H1 (cell line): ENCODE results near the gene TIFAB. TPM values are rescaled to one million over a fixed set of nuclear protein-coding genes. Genes with fewer than 3 reads are reported as not detected.

Source experiments
- KDM5A ChIP-seq: fragments of 200-600 bp; IDR thresholded peaks from 2 replicates; pipeline ENCODE4 v1.7.1; 2012; ENCODE audit warnings: mild to moderate bottlenecking, low read length, inconsistent platforms, mixed read lengths
- SIN3A ChIP-seq, 2 experiments: IDR thresholded peaks in 1 of 2; conservative IDR thresholded peaks in 1 of 2; 2 replicates each; pipeline ENCODE4 v1.6.1; 2011 to 2012; ENCODE audit warnings: low read length in 2 of 2, improper control_type of control experiment in 1 of 2, low read depth in 1 of 2, mild to moderate bottlenecking in 1 of 2
- polyA plus RNA-seq, 7 experiments: library from polyadenylated mRNA; depleted of rRNA in 3 of 7; stranded (reverse) in 5 of 7; unstranded in 2 of 7; fragments of >200 nt in 5 of 7; fragments of 200-250 nt in 2 of 7; gene quantifications; 1 replicate in 5 of 7; 2 replicates in 1 of 7; 4 replicates in 1 of 7; pipeline versions ENCODE4 v1.2.1 to v1.2.3, GENCODE V29; 2011 to 2013; ENCODE audit warnings: missing spikeins in 2 of 7, mixed read lengths in 2 of 7
- total RNA-seq: library from RNA; stranded (reverse); fragmentation: NEBNext Ultra II Directional; extraction: Animal tissue kit (Norgen Biotek cat#: 25700); gene quantifications from 2 replicates; pipeline ENCODE4 v1.2.1, GENCODE V29; 2021

The TIFAB gene
- total and polyA plus RNA-seq, 2 of the 8 experiments (the other 6 are each of a cell fraction or from before 2014, with no cell fraction given) = not detected

DNA sequence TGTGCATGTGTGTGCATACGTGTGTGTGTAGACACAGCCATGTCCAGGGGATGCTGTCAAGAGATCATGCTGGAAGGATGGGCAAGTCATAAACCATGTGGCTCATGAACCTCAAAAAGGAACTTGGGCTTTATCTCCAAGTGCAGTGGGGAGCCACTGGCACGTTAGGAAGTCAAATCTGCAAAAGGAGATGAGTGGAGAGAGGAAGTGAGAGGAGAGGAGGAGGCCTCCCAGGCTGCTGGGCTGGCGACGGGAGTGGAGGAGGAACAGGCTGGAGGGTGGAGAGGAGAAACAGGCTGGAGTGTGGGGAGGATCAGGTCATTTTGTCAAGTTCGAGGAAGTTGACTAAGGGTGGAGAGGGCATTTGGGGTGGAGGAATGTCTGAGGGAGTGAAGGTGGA is 29.2 kb upstream of the TIFAB start (continued):
- TF ChIP-seq KDM5A (no peak), SIN3A (conservative IDR thresholded peaks at IDR 0.05 in 1 of 2, IDR thresholded peaks at IDR 0.05 in 1 of 2; ENCODE audit: low read depth in 1 of 2, low read length in 2 of 2) (no peak)
